Dermis blood vessel endothelial cell (primary cell): ENCODE results near the gene NOP56. TPM values are rescaled to one million over a fixed set of nuclear protein-coding genes. Genes with fewer than 3 reads are reported as not detected.

ENCODE experiments used
- DNase-seq: peaks from one replicate; pipeline ENCODE4 v3.0.0; 2010
- total RNA-seq: library from RNA; depleted of rRNA; stranded (reverse); fragments of >200 nt; gene quantifications from 2 replicates; pipeline ENCODE4 v1.2.3, GENCODE V29; 2014

The NOP56 gene
- total RNA-seq, 1 donor from 2014 or later, result 182 TPM

DNA sequence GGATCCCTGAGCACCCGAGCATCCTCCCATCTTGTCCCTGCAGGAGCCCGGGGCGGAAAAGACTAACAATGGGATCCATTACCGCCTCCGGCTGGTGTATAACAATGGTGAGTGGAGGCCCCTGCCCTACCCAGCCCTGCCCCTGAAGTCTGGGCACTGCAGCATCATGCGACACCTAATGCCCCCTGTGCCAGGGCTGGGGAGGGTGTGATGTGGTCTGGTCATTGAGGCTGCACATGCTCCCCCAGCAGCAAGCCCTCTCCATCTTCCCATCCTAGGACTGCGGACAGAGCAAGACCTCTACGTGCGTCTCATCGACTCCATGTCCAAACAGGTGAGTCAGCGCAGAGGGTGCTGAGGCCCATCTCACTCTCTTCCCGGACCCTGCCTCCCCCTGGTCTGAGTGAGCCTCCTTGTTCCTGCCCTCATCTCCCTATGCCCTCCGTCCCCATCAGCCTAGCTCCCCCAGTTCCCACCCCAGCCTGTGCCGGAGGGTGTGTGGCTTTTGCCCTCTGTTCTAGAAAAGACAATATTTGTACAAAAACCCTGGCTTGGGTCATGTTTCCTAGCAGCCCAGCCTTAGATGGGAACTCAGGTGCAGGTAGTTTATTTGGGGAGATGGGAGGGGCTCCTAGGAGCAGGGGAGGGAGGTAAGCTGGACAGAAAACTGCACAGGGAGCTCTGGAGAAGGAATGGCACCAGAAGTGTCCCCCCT lies 53.7 kb downstream of the NOP56 start:
- no peak for DNase-seq

DNA sequence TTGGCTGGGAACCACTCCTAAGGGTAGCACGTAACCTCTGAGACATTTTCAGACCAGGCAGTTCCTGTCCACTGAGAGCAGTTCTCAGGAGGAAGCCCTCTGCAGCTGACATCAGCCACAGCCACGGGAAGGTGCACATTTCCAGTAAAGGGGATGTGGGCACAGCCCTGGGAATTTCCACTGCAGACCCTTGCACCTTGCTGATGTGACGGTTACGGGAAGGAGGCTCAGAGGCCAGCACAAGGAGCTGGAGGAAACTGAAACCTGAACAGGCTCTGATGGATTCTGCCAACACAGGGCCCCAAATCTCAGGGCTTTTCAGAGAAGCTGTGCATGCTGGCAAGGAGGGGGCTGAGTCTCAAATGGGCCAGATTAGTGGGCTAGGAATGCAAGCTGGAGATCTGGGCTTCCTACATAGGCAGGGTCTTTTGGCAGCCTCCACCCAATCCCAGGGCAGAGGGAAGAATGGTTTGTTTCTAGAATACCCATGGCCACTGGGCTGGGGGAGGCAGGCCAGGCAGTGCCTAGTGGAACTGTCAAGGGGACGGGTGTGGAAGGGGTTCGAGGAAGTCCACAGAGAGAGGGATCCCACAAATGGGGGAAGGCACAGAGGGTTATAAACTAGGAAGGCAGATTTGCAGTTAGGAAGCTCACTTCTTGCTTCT lies 54.4 kb downstream of the NOP56 start:
- DNase-seq, result no peak

DNA sequence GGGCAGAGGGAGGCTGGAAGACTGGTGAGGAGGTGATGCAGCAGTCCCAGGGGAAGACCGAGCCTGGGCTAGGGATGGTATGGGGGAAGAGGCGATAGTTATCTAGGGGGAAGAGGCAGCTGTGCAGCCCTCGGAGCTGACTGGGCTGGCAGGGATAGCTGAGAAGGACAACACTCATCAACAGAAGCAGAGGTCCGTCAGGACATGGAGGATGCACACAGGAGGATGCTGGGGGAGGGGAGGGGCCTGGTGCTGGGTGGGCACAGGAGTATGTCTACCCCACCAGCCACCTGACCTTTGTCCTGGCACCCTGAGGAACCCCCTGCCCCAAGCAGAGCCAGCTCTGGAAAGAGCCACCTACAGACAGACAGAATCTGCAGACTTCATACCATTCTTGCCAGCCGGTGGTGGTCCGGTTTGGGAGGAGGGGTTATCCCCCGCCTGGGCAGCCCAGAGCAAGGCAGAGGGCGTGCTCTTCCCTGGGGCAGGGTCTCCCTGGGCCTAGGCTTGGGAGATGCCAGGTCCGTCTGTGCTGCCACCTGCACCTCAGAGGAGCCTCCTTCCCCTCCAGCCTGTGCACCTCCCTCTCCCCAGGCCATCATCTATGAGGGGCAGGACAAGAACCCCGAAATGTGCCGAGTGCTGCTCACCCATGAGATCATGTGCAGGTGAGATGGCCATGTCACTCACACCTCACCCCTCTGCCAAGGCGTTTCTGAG lies 55.1 kb downstream of the NOP56 start:
- no peak for DNase-seq

Other genes with a start within 250 kb of the NOP56 start
- gene SNRPB, start 181.8 kb upstream of the NOP56 start, total RNA-seq, result 260 and 270 TPM in 2 replicates
- 9.2 and 9.5 TPM in 2 replicates for gene ZNF343, start 143.7 kb upstream of the NOP56 start, total RNA-seq
- gene TMC2, start 116.1 kb upstream of the NOP56 start, total RNA-seq, result not detected in 2 replicates
- gene IDH3B, start 11.6 kb downstream of the NOP56 start, total RNA-seq, result 118 and 131 TPM in 2 replicates
- 1.0 and 2.4 TPM in 2 replicates for gene EBF4, start 40.1 kb downstream of the NOP56 start, total RNA-seq
- 0.34 and 0.37 TPM in 2 replicates for gene CPXM1, start 148.0 kb downstream of the NOP56 start, total RNA-seq
- not detected in 2 replicates for gene C20orf141, start 162.4 kb downstream of the NOP56 start, total RNA-seq
- not detected in 2 replicates for gene TMEM239, start 163.7 kb downstream of the NOP56 start, total RNA-seq
- 19.8 and 42.2 TPM in 2 replicates for gene PCED1A, start 188.0 kb downstream of the NOP56 start, total RNA-seq
- 51.6 and 52.4 TPM in 2 replicates for gene VPS16, start 188.1 kb downstream of the NOP56 start, total RNA-seq
- 27.9 and 37.1 TPM in 2 replicates for gene PTPRA, start 220.8 kb downstream of the NOP56 start, total RNA-seq